ENCODE measurements around the gene SLA2. TPM values are rescaled to one million over a fixed set of nuclear protein-coding genes. Genes with fewer than 3 reads are reported as not detected.
"Not testable (repeated sequence)": the region's sequence is repeated elsewhere in the genome, so short reads cannot be mapped to it uniquely, and the experiment has no call there.

The SLA2 gene
- total RNA-seq, 2 experiments from 2014 or later, result 19.9 to 21.3 TPM

DNA sequence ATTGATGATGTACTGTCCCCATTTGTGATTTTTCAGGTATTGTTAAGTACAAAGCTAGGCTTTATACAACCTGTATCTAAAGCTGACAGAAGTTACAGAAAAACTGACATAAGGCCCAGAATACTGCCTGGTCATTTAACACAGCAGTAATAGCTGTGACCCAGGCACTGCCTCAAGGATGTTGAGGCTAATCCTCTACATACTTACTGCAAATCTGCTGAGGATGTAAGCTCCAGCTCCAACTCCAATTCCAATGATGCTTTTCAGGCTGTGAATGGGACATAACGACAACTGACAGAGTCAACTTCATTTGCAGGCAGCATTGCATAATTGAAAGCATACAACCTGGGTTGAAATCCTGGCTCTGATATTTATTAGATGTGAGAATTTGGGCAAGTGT lies 36.3 kb upstream of the SLA2 start:
- H3K9me3 Mint-ChIP-seq, result no peaks in the 10 kb centered on the region
- Histone ChIP-seq H3K27ac (ENCODE audit: low read depth in 1 of 2, low read length in 2 of 2) (no peak overlapping the region), H3K4me1 (ENCODE audit: insufficient read depth, low read length) (no peaks in the 10 kb centered on the region), H3K4me3 (ENCODE audit: low read length) (no peak overlapping the region), H3K36me3 (ENCODE audit: insufficient read depth, low read length) (peaks cover 44% of the 10 kb centered on the region), H3K9me3 (ENCODE audit: control insufficient read depth in 1 of 2, insufficient read depth in 1 of 2, low read length in 2 of 2) (no peaks in the 10 kb centered on the region), H3K27me3 (ENCODE audit: control insufficient read depth in 1 of 2, insufficient read depth in 2 of 2, low read length in 2 of 2) (no peaks in the 10 kb centered on the region)
- H3K4me1 Mint-ChIP-seq (ENCODE audit: low read depth), result no peaks in the 10 kb centered on the region
- no peak overlapping the region for H3K4me3 Mint-ChIP-seq
- H3K27me3 Mint-ChIP-seq, result no peaks in the 10 kb centered on the region
- POLR2A ChIA-PET, result no interaction called here
- CTCF ChIA-PET, result no interaction called here
- DNase-seq (no peak), ATAC-seq (ENCODE audit: poor library complexity) (no peak)
- intact Hi-C loops (cut with DNase I, micrococcal nuclease), result no loop called here
- TF ChIP-seq, protein P1, sequence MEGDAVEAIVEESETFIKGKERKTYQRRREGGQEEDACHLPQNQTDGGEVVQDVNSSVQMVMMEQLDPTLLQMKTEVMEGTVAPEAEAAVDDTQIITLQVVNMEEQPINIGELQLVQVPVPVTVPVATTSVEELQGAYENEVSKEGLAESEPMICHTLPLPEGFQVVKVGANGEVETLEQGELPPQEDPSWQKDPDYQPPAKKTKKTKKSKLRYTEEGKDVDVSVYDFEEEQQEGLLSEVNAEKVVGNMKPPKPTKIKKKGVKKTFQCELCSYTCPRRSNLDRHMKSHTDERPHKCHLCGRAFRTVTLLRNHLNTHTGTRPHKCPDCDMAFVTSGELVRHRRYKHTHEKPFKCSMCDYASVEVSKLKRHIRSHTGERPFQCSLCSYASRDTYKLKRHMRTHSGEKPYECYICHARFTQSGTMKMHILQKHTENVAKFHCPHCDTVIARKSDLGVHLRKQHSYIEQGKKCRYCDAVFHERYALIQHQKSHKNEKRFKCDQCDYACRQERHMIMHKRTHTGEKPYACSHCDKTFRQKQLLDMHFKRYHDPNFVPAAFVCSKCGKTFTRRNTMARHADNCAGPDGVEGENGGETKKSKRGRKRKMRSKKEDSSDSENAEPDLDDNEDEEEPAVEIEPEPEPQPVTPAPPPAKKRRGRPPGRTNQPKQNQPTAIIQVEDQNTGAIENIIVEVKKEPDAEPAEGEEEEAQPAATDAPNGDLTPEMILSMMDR (IDR thresholded peaks at IDR 0.05), result no peak
- H3K27ac Mint-ChIP-seq, result no peak overlapping the region
- peaks cover 64% of the 10 kb centered on the region for H3K36me3 Mint-ChIP-seq (ENCODE audit: low read depth)

DNA sequence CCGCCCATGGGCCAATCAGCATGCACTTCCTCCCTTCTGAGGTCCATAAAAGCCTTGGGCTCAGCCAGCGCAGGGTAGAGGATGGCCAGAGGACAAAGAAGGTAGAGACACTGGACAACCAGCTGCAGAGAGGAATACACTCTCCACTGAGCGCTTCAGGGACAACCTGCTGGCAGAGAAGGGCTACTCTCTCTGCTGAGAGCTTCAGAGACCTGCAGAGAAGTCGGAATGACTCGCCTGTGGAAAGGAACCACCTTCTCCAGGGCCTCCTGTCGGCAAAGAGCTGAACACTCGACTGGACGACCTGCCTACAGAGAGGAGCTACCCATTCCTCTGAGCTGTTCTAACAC lies 31.4 kb upstream of the SLA2 start:
- no peak for ATAC-seq (ENCODE audit: poor library complexity)
- Mint-ChIP-seq H3K9me3 (no peaks in the 10 kb centered on the region), H3K4me1 (ENCODE audit: low read depth) (no peaks in the 10 kb centered on the region), H3K4me3 (no peak overlapping the region), H3K27me3 (no peaks in the 10 kb centered on the region), H3K36me3 (ENCODE audit: low read depth) (peaks cover 33% of the 10 kb centered on the region), H3K27ac (no peak overlapping the region)
- Histone ChIP-seq H3K4me1 (ENCODE audit: insufficient read depth, low read length) (no peaks in the 10 kb centered on the region), H3K9me3 (ENCODE audit: control insufficient read depth in 1 of 2, insufficient read depth in 1 of 2, low read length in 2 of 2) (no peaks in the 10 kb centered on the region), H3K27me3 (ENCODE audit: control insufficient read depth in 1 of 2, insufficient read depth in 2 of 2, low read length in 2 of 2) (no peaks in the 10 kb centered on the region), H3K27ac (ENCODE audit: low read depth in 1 of 2, low read length in 2 of 2) (no peak overlapping the region), H3K4me3 (ENCODE audit: low read length) (no peak overlapping the region), H3K36me3 (ENCODE audit: insufficient read depth, low read length) (peaks cover 24% of the 10 kb centered on the region)
- no peak for DNase-seq
- TF ChIP-seq, protein P1 (IDR thresholded peaks at IDR 0.05), result no peak
- intact Hi-C loops (cut with DNase I, micrococcal nuclease), result no loop called here
- CTCF ChIA-PET, result no interaction called here
- POLR2A ChIA-PET, result no interaction called here

DNA sequence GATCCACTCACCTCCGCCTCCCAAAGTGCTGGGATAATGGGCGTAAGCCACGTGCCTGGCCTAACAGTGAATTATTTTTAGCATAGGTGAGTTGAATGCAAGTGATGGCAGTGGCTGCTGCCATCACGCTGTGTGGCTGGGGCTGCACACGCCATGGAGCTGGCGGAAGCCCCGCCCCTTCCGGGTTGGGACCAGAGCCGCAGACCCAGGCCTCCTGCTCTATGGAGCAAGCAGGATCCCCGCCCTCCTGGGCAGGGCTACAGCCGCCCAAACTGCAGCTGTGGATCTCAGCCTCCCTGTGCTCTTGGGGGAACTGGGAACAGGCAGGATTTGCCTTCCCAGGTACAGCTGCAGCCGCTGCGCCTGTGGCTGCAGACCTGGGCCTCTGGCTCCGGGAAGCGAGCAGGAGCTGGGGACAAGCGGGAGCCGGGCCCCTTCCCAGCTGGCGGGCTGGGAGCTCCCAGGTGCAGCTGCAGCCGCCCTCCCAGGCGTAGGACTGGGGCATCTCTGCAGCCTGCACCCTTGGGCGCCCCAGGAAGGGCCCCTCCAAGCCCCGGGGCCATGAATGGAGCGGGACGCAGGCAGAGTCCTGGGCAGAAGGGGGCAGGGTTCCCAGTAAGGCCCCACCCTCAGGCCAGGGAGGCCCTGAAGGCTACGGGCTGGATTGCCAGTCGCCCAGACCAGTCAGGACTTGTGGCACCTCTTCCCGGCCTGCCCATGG lies 30.9 kb upstream of the SLA2 start:
- Mint-ChIP-seq H3K4me1 (ENCODE audit: low read depth) (no peaks in the 10 kb centered on the region), H3K27me3 (no peaks in the 10 kb centered on the region), H3K27ac (no peak overlapping the region), H3K4me3 (no peak overlapping the region), H3K36me3 (ENCODE audit: low read depth) (peaks cover 32% of the 10 kb centered on the region), H3K9me3 (no peaks in the 10 kb centered on the region)
- Histone ChIP-seq H3K27ac (ENCODE audit: low read depth in 1 of 2, low read length in 2 of 2) (no peak overlapping the region), H3K9me3 (ENCODE audit: control insufficient read depth in 1 of 2, insufficient read depth in 1 of 2, low read length in 2 of 2) (no peaks in the 10 kb centered on the region), H3K36me3 (ENCODE audit: insufficient read depth, low read length) (peaks cover 21% of the 10 kb centered on the region), H3K27me3 (ENCODE audit: control insufficient read depth in 1 of 2, insufficient read depth in 2 of 2, low read length in 2 of 2) (no peaks in the 10 kb centered on the region), H3K4me3 (ENCODE audit: low read length) (no peak overlapping the region), H3K4me1 (ENCODE audit: insufficient read depth, low read length) (no peaks in the 10 kb centered on the region)
- ChIA-PET POLR2A (no interaction called here), CTCF (no interaction called here)
- TF ChIP-seq, protein P1 (IDR thresholded peaks at IDR 0.05), result no peak
- intact Hi-C loops (cut with DNase I, micrococcal nuclease), result no loop called here
- no peak for DNase-seq
- no peak for ATAC-seq (ENCODE audit: poor library complexity)

DNA sequence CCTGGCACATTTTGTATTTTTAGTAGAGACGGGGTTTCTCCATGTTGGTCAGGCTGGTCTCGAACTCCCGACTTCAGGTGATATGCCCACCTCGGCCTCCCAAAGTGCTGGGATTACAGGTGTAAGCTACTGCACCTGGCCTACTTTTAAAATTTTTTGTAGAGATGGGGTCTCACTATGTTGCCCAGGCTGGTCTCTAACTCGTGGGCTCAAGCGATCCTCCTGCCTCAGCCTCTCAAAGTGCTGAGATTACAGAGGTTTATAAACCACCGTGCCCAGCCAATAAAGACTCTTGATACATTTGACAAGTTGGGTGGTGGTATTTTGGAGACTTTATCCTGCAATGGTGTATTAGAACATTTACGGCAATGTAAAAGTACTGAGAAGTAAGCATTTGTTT lies 29.5 kb upstream of the SLA2 start:
- H3K27me3 Mint-ChIP-seq; H3K9me3 ChIP-seq (ENCODE audit: control insufficient read depth in 1 of 2, insufficient read depth in 1 of 2, low read length in 2 of 2); H3K4me3 ChIP-seq (ENCODE audit: low read length); H3K4me1 Mint-ChIP-seq (ENCODE audit: low read depth); H3K27me3 ChIP-seq (ENCODE audit: control insufficient read depth in 1 of 2, insufficient read depth in 2 of 2, low read length in 2 of 2); H3K27ac ChIP-seq (ENCODE audit: low read depth in 1 of 2, low read length in 2 of 2); ATAC-seq (ENCODE audit: poor library complexity); H3K27ac Mint-ChIP-seq; CTCF ChIA-PET; H3K4me3 Mint-ChIP-seq; DNase-seq; H3K4me1 ChIP-seq (ENCODE audit: insufficient read depth, low read length); H3K9me3 Mint-ChIP-seq; intact Hi-C loops (cut with DNase I, micrococcal nuclease); POLR2A ChIA-PET: not testable (repeated sequence)
- peaks cover 26% of the 10 kb centered on the region for H3K36me3 Mint-ChIP-seq (ENCODE audit: low read depth)
- peaks cover 16% of the 10 kb centered on the region for H3K36me3 ChIP-seq (ENCODE audit: insufficient read depth, low read length)
